GM21447 (cell line): ENCODE measurements around the gene ANK2.
A peak's percentile ranks its signal among the peaks of the same experiment; 100 is the strongest.

Source experiments
- ATAC-seq: cut with Tn5 transposase; IDR thresholded peaks from one replicate; pipeline ENCODE4 v1.9.1; 2021; ENCODE audit not compliant: unreplicated experiment

ANK2 gene

DNA sequence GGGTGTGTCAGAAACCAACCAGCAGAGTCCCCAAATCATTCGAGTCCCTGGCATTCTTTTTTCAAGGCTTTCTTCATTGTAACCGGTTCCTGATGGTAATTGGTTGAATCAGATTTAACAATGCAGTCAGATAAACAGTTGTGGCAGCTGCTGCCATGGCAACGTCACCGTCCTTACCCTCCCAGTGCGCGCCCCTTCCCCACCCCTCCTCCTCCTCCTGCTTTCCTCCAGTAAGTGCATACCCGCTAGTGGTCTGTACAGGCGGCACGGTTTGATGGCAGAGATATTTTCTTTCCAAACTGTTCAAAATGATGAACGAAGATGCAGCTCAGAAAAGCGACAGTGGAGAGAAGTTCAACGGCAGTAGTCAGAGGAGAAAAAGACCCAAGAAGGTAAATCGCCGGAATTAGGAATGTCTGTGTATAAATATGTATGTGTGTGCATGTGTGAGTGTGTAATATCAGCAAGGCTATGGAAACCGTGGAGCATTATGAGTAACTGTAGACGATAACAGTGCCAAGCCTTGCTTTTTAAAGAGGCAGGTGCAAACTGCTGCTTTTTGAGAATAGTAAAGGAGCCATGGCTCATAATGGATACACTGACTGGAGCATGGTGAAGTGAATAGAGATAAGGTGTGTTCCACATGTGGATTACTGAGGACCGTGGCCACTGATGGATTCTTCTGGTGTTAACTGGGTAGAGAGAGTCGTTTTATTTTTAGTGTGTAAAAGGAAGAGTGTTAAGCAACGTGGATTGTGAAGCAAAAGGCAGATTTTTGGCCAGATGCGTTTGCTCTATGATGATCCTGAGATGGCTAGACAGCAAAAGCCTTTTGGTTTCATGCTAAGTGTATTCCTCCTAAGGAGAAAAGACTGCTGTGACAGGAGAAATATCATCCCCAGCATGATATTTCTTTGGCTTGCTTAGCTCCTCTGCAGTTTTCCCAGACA is at the start of gene ANK2:
Gene ANK2 (plus strand): TSS at position 233 of the 950 bp plus-strand sequence. CDS start 76 bp downstream, at position 309.
- no peak for ATAC-seq

DNA sequence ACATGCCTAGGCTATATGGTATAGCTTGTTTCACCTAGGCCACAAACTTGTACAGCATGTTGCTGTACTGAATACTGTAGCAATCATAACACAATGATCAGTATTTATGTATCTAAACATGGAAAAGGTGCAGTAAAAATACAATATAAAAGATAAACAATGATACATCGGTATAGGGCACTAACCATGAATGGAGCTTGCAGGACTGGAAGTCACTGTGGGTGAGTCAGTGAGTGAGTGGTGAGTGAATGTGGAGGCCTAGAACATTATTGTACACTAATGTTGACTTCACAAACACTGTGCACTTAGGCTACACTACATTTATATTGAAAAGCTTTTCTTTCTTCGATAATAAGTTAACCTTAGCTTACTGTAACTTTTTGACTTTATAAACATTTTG is 45.6 kb upstream of the ANK2 start:
- no peak for ATAC-seq

DNA sequence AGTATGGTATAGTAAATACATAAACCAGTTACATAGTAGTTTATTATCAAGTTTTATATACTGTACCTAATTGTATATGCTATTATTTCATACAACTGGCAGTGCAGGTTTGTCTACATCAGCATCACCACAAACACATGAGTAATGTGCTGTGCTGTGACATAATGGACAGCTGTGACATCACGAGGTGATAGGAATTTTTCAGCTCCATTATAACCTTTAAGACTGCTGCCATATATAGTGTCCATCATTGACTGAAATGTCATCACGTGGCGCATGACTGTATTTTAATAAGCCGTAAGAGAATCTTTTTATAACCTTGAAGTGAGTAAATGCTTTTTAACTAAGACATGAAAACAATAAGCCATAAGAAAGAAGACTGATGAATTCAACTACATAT is 44.8 kb upstream of the ANK2 start:
- no peak for ATAC-seq

DNA sequence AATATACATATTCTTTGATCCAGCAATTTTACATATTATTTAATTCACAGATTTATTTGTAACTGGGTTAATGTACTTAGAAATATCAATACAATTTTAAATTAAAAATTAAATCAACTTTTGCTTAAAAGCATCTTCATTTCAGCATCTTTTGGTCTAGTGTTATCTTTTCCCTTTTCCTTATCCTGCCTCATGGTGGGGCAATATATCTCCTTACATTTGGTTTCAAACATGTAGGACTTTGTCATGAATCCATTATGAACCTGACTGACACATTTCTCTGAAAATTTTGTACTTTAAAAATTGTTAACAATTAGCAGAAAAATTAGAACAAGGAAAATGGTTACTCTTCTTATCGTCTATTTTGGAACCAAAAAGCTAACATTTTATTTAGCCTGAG is 42.8 kb upstream of the ANK2 start:
- ATAC-seq, result no peak

DNA sequence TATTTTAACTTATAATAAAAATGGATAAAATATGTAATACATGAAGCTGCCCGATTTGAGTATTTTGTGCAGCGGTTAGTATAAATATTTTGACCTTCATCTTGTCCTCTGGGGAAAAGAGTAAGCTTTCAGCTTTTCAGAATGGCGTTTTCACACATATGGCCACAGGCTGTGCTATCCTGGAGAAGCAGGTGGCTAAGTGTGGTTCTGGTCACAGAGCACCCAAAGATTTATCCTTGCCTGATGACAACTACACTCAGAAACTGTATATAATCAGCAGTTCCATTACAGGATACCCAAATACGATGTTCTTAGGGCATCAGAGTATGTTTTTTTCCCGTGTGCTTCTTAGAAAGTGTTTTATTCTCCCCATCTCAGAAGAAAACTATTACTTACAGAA is 42.3 kb upstream of the ANK2 start:
- no peak for ATAC-seq

DNA sequence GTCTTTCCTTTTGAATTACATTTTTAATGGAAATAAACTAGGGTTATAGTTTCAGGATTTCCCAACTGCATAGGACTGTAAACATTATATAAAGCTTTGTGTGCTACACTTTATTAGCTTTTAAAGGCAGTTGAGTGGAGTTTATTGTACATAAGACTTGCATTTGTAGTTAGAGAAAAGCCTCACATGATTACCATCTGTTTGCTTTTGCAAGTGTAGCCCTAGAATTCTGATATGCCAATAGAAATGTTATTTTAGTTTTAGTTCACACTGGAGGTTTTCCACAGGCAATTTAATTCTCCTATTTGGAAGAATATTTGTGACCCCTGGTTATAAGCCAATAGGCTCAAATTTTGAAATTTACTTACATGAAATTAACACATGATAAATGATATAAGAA is 41.3 kb upstream of the ANK2 start:
- ATAC-seq, result no peak

DNA sequence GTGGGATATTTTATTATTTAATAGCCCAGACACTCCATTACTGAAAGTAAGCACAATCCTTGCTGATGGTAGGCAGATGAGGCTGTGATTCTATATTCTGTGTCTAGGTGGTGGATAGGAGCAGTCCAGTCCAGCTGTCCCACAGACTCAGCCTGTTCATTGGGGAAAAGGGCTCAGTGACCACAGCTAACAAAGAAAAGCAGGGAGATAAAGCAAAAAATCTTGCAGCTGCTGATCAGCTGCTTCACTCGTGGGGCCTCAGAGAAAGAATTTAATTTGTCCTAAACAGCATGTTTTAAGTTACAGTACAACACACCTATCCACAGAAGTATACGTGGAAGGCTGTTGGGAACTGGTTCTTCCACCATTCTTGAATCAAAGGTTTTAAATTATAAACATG is 40.7 kb upstream of the ANK2 start:
- ATAC-seq, result no peak

DNA sequence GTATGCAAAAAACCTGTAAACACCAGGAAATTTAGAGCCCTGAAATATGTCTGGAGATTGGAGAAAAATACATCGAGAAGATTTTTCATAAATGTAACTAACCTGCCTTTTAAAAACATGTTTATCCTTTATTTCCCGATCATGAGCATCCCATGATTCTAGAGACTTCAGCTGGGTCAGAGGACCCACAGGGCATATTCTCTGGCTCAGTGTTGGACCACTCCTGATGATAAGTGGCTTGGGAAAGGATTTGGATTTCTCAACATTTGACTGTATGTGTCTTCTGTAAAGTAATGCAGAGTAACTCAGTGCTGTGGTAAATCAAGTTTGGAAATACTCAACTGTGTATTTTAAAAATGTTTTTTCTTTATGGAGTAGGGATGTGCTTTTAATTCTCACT is 40.0 kb upstream of the ANK2 start:
- ATAC-seq, result no peak

DNA sequence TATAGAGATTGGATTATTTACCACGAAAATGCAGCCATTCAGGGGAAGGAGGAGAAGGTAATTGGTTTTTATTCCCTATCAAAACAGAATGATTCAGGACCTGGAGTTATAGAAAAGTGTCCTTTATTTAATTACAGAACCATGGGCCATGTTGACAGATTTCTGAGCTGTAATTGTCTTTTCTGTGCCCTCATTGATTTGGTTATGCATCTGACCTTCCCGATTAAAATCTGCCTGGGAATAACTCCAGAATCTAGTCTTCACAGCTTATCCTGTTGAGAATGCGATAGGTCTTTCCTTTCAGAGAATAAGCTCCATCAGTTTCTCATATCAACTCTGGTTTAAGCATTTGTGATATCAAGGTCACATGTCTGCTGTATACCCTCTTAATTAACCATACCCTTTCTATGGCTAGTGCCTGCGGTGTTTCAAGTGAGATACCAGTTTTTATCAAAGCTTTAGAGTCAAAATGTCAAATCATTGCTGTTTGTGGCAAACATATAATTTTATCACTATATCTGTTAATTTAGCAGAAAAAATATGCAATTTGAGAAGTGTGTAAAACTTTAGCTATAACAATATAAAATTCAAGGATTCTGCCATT is 37.2 kb upstream of the ANK2 start:
- ATAC-seq, result no peak

DNA sequence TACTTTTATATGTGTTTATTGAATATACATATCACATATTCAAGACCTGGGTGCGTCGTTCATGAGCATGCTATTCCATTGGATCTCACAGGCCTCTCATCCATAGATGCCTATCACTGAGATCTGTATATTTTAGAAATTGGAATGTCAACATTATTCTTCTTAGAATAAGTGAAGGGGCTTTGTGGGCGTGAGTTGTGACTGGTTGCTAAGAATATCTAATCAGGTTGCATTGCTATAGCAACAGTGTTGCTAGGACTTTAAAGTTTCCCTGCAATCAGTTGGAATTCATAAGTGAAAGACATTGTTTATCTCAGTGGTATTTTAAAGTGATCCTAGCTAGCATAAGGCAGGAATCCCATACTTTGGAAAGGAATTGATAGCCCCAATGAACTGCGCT is 36.7 kb upstream of the ANK2 start:
- ATAC-seq, result no peak

DNA sequence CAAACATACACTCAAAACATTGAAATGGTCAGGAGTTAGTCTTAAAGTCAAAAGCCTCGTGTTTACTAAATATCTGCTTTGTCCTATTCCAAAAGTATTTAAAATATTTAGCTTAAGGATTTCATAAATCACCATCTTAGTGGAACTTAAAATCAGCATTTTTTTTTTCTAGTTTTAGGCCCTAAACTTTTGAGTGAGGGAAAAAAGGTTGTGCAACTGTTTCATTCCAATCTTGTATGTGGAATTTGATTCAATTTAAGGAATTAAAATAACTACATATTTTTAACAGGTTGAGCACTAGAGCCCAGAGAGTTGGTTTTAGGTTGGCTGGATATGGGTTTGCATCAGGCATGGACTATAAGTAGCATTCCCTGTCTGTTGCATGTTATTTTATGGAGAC is 35.7 kb upstream of the ANK2 start:
- no peak for ATAC-seq

DNA sequence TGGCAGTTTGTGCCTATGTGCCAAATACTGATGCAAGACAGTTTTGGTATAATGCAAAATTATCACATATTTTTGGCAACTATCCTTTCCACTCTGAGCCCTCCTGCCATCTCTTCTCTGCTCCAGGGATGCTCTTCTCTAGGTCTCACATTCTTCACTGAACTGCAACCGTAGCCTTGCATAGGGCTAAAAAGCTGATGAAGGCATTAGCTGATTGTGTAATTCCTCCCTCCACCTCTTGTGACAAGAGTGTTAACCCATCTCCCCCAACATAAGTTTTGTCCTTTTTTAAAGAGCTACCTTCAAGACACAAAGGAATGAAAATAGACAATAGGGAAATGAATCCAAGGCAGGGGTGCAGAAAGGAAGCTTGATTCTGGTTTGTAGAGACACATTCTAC is 33.1 kb upstream of the ANK2 start:
- no peak for ATAC-seq

DNA sequence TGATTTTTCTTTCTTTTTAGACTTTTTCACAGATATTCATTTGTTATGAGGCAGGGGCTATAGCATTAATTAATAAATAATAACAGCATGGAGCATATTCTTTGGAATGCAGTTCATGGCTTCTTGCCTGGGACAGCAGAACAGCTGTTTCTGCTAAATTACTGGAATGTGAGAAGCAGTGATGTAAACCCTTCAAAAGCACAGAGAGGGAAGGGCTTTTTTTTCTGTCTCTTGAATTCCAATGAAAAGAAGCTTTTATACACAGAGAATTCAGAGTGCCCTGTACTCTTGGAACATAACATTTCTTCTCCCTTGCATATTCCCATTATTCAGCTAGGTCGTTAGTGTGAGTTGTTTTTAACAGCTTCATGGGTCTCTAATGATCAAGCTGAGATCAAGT is 28.5 kb upstream of the ANK2 start:
- ATAC-seq, result no peak

DNA sequence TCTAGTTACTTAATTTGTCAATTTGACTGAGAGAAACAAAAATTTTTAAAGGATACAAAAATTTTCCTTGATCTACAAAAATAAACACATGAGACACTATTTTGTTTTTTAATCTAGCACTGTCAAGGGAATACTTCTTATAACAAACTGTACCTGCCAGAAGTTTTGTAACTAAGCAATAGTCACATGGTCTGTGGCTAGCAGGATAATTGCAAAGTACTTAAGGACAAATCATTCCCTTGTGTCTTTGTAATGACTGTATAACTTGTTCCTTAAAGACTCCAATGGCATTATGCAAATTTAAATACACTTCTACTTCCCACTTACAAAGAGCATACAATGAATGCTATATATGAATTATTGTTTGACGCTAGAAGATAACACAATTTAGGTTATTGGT is 25.1 kb upstream of the ANK2 start:
- no peak for ATAC-seq

DNA sequence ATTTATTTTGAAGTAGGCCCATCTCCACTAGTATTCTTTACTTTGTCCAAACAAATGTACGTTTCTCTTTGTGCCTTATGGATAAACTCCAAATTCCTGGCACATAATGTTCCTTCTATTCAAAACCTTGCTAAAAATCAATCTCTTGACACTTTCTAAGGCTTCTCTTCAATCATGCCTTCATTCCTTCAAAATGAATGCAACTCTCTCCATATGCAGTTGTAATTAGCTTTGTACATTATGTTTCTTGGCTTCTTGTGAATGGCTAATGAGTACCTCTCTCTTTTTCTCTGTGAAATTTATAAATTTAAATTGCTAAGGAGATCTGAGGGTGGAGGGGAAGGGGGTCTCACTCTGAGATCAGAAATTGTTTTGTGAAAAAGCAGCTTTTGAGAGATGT is 24.0 kb upstream of the ANK2 start:
- ATAC-seq, result no peak

DNA sequence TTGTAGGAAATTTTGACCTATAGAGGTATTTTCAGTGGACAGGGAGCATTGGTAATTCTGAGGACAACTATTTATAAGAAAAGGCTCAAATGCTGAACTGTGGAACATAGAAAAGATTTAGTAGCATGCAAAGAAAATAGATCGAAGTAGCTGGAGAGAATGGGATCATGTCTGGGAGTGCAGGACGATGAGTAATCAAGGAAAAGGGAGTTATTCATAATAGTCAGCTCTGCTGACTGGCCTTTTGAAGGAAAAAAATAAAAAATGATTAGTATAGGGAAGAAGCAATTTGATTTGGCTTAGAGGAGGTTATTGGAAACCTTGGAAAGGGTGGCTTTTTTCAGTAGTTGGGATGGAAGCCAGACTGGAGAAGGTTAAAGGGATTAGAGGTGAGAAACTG is 22.9 kb upstream of the ANK2 start:
- ATAC-seq, result no peak

DNA sequence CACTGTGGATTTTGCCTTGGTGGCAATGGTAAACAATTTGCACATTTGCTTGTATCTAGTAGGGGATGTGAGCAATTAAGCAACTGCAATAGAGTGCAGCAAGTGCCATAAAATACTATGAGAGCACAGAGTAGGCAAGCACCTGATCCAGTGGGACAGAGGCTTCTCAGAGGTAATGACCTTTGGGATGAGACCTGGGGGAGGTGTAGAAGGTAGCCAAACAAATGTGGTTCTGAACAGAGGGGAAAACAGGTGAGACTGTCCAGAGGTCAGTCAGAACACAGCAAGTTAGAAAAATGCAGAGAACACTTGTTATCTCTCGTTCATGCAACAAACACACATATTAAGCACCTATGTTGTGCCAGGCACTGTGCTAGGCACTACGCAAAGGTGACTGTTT is 21.4 kb upstream of the ANK2 start:
- no peak for ATAC-seq

DNA sequence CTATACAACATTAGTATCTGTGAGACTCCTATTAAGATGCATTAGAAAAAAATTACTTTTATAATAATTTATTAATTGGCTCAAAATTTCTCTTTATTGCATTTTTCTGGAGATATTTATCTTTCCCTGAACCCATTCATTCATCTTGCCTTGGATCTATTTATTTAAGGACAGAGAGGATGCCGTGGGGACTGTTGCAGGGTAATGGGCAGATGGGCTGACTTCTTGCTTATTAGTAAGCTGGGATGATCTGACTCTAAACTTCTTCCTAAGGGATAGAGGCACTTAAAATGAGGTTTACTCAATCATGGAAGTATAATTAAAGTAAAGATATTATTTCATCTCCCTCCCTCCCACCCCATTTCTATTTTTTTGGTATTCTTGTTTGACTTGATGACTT is 18.2 kb upstream of the ANK2 start:
- no peak for ATAC-seq

DNA sequence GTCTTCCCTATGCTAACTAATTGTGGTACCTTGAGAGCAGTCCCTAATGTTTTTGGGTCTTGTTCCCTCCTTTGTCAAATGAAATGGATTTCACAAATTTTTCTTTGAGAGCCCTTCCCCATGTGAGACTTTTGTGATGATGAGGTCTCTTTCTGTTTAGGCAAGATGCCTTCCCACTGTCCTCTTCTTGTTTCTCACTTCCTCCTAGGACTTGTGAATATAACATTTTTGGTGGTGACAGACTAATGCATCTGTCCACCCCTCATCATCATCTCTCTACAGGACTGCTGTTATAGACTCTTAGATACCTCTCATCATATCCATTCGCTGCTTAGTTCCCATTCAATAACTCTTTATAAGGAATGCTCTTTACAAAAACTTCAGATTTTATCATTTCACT is 8.7 kb upstream of the ANK2 start:
- peak; percentile 58 for ATAC-seq

DNA sequence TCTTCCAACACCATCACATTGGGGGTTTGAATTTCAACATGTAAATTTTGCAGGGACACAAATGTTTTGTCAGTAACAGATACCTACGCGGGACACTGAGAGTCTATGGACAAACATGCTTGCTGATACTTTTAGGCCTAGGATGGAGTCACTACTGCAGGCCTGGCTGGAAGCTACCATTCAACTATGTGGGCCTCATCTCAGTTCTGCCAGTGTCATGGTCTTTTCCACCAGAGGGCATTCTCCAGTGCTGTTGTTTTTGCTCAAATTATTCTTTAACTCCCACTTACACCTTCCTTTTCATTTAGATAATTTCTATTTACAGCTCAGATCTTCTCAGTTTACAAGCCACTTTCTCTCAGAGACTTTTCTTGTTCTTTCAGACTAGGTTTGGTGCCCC is 7.0 kb upstream of the ANK2 start:
- ATAC-seq, result no peak

DNA sequence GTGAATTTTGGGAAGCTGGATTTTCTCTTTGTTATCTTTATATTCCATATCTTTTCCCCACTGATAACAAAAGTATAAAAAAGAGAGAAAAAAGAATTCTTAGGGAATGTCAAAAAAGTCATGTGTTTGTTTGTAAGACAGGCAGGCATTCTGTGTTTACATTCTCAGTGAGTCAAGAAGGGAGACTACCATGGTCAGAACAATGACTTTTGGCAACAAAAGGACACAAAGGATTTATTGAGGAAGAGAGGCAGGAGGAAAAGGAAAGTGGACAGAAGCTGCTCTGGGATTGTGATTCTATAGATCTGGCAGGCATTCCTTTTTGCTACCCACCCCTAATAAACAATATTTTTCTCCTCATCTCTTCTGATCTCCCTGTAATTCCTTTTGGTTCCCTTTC is 5.9 kb upstream of the ANK2 start:
- no peak for ATAC-seq

DNA sequence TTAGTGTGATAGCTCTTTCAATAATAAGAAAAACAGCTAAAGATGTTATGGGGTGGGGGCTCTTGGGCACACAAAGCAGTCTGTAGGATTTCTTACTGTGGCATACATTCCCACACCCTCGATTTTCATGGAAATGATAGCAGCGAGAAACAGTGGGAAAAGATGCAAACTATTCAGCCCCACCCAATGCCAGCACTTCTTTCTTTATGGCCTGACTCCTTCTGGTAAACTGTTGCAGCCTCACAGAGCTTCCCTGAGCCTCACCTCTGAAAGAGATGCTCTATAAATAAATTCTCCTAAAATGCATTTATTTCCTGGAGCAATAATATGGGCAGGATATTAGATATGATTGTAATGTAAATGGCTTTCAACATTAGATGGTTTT is 910 bp downstream of the ANK2 start:
- no peak for ATAC-seq

DNA sequence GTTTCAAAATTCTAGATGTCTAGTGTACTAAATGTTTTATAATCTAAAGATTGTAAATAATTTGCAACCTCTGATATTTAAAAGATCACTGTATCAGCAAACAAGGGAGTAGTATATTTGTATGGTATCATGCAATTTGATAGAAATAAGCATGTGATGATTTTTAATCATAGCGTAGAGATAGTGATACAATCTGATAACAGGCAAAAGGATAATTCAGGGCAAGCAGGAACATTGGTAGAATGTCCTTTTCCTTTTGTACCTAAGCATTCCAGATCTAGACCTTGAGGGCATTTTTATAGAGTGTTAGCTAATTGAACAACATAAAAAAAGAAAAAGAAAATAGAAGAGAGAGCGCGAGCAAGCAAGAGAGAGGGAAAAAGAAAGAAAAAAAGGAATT is 1.4 kb downstream of the ANK2 start:
- no peak for ATAC-seq
